Fibroblast of skin of scalp (primary cell): ENCODE data around the gene BTBD17.

Experiments
- DNase-seq: peaks from one replicate; pipeline ENCODE4 v3.0.0-alpha.2; 2013

BTBD17 gene

DNA sequence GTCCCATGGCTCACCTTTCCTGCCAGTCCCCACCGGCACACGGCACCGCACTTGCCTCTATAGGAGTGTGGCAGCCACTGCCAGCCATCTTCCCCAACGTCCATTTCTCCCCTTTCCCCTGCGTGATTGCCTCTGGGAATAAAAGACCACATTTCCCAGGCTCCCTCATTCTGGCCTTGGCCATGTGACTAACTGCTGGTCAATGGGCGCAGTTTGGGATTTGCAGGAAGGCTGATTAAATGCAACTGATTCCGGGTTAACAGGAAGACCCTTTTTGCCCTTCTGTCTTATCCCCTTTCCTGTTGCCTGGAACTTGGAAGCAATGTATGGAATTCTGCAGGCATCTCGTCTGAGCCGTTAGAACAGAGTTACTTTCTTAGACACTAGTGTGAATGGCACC lies 3.0 kb downstream of the BTBD17 start:
- DNase-seq, result no peak

DNA sequence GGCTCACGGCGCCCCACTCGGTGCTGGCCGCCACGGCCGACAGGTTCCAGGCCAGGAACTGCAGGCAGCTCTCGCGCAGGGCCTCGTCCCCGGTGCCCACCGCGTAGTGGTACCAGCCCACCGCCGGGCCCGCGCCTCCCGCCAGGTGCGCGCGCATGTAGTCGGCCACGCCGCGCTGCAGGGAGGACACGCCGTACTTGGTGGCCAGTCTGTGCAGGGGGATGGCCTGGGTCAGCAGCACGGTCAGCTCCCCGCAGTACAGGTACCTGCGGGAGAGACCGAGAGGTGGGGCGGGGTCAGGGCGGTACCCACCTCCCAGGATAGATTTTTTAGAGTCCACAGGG lies 4.2 kb downstream of the BTBD17 start:
- no peak for DNase-seq

DNA sequence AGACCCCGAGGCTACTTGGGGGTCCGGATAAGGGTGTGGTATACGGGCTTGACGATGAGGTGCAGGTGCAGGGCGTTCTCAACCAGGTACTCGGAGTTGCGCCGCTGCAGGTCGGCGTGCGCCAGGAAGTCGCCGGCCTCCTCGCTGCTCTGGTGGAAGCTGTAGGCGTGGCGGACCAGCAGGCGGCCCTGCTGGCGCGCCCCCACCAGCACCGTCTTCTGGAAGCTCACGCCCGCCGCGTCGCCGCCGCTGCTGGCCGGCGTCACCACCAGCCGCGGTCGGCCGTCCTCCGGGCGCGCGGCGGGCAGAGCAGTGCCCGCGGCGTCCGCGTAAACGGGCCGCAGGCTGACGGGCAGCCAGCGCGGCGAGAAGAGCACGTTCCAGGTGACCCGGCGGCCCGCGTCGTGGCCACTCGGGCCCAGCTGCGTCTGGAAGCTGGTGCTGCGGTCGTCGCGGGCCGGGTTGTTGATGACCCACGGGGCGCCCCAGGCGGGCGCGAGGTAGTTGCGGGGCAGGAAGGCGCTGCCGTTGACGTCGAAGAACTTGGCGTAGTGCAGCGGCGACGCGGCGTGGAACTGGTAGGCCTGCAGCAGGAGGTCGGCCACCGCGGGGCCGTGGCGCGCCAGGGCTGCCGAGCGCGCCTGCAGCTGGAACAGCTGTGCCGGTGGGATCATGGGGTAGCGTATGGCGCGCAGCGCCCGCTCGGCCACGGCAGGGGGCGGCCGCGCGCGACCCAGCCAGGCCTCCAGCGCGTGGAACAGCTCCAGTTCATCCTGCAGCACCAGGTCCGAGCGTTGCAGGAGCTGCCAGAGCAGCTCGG lies 4.8 kb downstream of the BTBD17 start:
- no peak for DNase-seq

DNA sequence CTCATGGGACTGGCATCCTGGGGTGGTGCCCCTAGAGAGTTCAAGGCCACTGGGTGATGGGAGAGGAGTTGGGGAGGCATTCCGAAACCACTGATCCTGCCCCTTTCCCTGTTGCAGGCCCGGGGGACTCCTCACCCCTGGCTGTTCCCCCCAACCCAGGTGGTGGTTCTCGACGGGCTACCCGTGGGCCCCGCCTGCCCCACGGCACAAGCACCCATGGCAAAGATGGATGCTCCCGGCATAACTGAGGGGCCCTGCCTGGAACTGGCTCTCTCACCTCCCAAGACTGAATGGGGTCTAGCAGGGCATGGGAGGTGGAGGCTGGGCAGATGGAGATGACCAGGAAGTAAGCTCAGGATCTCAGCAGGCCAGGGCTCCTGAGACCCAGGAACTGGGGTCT lies 6.6 kb downstream of the BTBD17 start:
- DNase-seq, result no peak

DNA sequence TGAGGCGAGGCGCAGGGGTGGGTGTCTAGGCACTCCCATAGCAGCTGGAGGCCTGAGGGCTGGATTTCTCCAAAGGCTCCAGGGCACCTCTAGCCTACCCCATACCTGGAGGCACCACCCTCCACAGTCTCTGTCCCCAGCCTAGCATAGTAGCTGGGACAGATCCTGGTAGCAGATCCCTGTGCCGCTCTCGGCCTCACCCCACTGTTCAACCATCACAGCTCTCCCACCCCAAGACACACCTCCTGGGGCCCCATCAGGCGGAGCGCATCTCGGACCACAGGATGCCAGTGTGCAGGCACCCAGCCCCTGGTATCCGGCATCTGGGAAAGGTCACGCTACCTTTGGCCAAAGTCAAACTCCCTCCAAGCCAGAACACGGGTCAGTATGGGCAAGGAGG lies 7.1 kb downstream of the BTBD17 start:
- no peak for DNase-seq

DNA sequence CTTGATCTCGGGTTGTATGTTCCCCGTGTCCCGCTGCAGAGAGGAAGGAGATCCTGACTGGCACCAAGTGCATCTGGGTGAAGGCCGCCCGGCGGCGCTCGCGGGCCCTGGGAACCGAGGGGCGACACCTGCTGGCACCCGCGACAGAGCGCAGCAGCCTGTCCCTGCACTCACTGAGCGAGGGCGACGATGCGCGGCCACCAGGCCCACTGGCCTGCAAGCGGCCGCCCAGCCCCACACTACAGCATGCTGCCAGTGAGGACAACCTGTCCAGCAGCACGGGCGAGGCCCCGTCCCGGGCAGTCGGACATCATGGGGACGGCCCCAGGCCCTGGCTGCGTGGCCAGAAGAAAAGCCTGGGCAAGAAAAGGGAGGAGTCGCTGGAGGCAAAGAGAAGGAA lies 7.5 kb downstream of the BTBD17 start:
- DNase-seq, result no peak

DNA sequence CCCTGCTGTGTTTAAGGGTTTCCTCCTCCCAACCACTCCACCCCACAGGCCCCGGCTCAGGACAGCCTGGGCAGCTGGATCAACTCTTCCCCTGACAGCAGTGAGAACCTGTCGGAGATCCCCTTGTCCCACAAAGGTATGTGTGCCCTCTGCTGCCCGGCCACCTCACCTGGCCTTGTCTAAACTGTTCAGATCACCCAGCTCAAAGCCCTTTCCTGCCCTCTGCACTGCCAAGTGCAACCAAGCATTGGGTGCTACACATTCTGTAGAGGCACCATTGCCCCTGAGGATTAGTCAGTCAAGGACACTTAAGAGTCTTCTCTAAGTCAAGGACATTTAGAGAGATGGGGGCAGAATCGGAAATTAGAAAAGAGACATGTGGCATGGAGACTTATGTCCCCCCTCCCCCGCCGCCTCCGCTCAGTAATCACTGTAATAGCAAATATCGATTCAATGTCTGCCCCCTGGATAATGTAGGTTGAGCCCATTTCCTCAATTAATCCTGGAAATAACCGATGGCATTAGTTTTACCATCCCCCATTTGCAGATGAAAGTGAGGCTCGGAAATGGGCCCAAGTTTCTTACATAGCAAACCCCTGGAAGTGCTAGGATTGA lies 8.1 kb downstream of the BTBD17 start:
- DNase-seq, result no peak

DNA sequence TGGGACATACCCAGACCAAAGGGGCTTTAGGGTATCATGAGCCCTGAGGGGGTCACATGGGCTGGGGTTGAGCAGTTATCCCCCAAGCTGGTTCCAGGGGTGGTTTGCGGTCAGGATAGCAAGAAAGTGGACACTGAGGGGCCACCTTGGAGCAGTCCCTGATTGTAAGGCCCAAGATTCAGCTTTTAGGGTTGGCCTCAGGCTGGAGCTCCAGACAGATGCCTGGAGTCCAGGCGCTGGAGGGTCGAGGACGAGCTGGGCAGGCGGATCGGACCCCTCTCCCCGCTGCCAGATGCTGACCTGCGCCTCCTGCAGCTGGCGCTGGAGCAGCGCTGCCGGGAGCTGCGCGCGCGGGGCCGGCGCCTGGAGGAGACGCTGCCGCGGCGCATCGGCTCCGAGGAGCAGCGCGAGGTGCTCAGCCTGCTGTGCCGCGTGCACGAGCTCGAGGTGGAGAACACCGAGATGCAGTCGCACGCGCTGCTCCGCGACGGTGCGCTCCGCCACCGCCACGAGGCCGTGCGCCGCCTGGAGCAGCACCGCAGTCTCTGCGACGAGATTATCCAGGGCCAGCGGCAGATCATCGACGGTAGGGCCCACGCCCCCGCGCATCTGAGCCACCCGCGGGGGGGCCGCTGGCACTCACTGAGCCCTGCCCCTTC lies 10.0 kb downstream of the BTBD17 start:
- DNase-seq, result no peak

DNA sequence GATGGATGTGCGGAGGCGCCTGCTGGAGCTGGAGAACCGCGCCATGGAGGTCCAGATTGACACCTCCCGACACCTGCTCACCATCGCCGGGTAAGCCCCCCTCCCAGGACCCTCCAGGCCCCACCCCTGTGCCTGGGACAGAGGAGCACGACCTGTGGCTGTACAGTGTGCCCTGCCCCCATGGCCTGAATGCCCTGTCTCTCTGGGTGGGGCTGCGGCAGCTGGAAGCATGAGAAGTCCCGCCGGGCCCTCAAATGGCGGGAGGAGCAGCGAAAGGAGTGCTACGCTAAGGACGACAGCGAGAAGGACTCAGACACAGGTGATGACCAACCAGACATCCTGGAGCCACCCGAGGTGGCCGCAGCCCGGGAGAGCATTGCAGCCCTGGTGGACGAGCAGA lies 11.2 kb downstream of the BTBD17 start:
- DNase-seq, result no peak

DNA sequence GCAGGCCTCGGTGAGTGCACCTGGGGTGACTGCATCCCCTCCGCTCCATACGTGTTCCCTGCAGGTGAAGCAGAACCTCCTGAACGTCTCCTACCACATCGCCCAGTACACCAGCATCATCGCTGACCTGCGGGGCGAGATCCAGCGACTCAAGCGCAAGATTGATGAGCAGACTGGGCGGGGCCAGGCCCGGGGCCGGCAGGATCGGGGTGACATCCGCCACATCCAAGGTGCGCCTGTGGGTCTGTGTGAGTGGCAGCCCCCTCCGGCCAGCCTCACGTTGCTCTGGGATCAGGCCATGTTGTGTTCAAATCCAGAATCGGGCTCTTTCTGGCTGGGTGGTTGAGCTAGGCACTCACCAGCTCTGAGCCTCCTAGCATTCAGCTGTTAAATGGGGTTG lies 12.5 kb downstream of the BTBD17 start:
- DNase-seq, result no peak

DNA sequence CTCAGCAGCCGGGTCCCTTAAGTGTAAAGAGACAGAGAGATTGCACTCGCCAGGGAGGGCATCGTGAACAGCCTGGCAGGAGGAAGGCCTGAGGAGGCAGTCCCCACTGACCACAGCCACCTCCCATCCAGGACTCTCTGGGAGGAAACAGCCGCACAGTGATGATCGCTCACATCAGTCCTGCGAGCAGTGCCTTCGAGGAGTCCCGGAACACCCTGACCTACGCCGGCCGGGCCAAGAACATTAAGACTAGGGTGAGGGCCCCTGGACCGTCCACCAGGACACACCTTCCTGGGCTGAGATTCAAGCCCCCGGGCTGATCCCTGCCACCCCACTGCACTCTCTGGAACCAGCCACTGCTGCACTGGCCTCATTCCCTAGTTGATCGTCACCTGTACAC lies 14.0 kb downstream of the BTBD17 start:
- DNase-seq, result no peak

DNA sequence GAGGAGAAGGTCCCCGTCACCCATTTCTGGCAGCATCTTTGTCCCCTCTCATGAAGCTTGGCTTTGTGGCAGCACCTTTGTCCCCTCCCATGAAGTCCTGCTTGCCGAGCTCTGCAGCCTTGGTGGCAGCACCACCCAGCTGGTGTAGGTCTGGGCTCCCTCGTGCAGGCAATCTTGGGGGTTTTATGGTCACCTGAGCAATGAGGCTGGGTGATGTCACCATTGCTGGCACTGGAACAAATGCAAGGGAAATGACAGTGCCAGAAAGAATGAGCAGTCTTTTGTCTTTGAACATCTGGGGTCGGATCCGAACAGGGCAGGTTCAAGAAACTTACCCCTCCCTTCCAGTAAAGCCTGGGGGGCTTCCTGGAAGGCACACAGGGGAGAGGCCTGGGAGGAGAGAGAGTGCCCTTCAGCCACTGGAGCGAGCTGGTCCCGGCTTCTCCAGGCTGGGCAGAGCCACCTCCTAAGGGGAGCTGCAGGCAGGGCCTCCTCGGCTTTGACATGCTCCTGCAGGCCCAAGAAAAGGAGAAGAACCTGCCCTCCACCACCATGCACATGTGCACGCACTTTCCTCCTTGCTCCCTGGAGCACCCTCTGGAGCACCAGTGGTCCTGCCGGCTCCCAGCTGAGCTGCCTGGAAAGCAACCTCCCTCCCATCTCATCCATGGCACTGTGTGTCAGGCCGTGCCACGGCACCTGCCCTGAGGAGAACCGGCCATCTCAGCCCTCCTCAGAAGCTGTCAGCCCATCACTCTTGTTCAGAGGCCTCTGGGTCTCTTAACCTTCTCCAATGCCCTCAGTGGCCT lies 16.0 kb downstream of the BTBD17 start:
- no peak for DNase-seq

DNA sequence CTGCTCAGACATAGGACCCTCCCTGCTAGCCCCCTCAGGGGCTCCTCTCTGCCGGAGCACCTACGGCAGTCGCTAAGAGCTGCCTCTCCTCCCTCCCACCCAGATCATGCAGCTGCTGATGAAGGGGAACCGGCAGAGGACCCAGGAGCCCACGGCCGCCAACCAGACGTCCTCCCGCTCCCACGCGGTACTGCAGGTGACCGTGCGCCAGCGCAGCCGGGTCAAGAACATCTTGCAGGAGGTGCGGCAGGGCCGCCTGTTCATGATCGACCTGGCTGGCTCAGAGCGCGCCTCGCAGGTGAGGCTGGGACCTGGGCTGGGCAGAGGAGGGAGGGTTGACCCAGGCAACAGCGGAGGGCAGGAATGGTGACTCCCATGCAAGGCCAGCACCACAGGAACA lies 17.0 kb downstream of the BTBD17 start:
- no peak for DNase-seq

DNA sequence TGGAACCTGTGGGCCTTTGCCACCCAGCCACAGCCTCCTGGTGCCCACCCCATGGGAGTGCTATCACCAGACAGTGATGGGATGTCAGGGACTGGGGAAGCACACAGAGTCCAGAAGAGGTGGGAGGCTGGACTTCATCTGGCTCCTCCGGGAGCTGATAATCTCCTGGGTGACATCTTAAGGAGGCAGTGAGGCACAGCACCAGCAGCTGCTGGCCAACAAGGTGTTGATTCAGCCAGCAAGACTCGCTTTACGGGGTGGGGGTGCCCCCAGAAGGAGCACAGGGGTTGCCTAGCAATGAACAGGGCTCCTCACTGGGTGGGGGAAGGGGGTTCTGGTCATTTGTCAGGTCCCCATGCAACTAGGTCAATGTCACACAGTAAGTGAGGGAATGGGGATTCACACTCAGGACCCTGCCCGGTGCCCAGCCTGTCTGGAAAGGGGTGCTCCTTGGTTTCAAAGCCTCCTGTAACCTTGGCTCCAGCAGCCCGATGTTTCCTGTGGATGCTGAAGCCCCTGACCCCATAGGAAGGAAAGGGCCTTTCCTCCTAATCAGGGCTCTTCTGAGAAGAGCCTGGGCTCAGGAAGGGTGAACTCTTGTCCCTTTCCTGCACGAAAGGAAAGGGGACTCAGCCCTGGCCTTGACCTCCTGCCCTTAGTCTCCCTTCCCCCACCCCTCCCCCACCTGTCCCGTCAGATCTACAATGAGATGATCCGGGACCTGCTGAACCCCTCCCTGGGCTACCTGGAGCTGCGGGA lies 18.0 kb downstream of the BTBD17 start:
- DNase-seq, result no peak

DNA sequence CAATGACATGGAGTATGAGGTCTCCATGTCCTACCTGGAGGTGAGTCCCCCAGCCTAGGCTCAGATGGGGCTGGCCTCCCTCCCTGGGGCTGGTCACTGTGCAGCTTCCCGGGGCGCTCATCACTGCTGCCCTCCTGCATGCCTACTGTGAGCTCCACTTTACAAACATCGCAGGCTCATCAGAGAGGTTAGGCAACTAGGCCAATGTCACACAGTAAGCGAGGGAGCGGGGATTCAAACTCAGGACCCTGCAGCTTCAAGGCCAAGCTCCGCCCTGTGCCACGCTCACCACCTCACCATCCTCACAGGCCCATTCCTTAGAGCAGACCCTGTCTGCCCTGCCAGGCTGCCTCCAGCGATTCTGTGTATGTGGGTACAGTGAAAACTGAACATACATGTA lies 18.5 kb downstream of the BTBD17 start:
- no peak for DNase-seq

DNA sequence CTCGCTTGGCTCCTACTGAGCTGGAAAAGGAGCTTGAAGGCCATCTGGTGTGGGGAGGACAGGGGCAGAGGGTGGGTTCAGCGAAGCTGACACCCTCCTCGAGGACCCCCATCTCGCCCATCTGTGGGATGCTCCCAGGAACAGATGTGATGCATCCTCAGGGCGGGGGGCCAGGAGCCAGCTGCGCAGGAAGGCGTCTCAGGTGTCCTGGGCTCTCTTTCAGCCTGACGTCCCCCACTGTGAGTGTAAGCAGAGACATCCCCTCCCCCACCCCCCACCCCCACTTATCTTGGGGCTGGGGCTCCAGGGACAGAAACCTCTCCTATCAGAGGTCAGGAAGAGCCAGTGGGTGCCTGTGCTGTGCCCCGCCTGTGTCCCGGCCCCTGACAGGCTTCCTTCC lies 19.4 kb downstream of the BTBD17 start:
- no peak for DNase-seq

DNA sequence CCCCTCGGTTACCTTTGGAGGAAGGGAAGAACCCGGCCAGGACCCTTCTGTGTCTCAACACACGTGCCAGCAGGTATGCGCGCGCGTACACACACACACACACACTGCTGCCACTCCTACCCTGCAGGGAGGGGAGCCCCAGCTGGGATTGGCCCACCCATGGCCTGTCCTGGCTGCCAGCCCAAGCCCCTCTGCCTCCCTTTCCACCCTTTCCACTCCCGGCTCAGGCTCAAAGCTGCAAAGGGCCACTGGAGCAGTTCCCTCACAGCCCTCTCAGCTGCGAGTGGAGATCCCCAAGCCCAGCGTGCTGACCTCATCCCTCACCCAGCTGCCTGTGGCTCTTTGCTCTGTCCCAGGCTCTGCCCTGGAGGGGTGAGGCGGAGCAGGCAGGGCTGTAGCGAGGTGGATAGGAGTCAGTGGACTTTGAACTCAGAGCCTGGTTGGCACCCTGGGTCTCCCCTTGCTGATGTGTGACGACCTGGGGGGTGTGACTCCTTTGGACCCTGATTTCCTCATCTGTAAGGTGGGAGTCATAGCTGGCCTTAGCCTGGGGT lies 21.1 kb downstream of the BTBD17 start:
- no peak for DNase-seq

DNA sequence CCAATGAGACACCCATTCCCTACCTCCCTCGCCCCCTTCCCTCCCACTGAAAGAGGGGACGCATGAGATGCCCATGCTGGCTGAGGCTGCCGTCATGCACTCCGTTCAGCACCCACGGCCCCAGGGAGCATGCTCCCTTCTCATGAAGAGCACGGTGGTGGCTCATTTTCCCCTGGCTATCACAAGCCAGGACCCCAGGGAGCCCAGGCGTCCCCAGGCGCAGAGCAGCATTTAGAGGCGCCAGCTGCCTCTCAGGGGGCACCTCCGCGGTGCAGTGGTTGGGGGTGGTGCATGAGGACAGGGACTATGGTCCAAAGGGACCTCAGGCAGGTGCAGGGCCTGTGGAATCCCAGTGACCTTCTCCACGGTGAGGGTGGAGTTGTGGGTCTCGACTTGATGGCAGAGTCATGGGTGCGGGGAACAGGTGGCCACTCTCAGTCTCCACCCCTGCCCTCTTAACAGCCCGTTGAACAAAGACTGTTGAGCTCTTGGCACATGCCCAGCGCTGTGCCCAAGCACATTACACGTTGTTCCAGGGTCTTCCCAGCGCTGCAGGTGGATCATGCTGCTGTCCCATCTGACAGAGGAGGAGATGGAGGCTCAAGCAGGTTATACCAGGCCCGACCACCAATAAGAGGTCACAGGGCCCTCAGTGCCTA lies 22.0 kb downstream of the BTBD17 start:
- no peak for DNase-seq

DNA sequence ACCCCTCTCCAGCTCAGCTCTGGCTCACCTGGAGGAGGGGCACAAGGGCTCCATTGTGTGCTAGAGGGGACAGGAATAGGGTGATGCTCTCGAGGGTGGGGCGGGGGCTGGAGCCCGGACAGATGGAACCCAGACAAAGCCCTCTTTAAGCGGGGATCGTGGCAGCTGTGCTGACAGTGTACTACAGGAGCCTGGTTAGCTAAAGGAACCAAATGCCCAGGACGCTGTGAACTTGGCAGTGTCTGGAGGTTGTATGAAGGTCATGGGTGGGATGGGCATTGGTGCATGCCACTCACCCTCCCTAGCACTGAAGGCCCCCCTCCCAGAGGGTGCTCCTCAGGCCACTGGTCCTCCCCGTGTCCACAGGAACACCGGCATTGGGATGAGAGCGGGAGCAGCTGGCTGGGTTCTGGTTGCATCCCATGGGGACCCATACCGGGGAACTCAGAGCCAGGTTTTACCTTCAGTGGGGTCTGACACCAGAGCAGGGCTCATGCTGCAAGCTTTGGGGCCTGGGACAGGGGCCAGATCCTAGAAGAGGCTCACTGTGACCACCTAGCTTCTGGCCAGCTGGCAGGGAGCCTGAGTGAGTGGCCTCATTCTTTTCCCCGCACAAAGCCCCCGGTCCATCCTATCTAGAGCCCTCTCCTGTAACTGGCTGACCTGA lies 23.7 kb downstream of the BTBD17 start:
- no peak for DNase-seq

DNA sequence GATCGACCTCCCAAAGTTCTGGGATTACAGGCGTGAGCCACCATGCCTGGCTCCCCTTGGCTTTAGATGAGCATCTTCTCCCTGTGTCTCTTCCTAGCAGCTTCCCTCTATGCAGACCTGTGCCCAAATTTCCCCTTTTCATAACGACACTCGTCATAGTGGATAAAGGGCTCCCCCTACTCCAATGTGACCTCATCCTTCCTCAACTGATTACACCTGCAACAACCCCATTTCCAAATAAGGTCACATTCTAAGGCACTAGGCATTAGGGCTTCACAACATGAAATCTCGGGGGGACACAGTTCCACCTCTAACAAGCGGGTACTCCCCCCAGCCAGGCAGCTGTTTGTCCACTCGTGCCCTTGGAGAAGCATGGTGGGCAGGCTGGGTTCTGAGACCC lies 25.4 kb downstream of the BTBD17 start:
- no peak for DNase-seq

DNA sequence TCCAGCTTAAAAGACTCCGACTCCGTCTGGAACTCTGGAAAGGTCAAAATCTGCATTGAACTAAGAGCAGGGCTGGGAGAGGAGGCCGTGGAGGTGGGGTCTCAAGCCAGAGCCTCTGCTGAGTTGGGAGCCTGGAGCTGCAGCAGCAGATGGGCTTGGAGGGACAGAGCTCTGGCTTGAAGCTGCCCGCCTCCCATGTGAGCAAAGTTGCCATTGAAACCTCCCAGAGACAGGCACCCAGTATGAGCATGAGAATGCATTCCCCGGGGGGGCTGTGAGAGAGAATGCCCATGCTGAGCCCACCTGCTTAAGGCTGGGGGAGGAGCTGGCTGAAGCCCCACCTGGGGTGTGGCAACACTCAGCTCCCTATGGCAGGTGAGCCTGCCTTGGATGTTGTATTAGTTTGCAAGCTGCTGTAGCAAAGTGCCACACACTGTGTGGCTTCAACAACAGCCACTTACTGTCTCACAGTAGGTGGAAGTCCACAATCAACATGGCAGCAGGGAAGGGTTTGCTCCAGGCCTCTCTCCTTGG lies 26.1 kb downstream of the BTBD17 start:
- no peak for DNase-seq
